ENCODE results near the gene ZHX3. TPM values are rescaled to one million over a fixed set of nuclear protein-coding genes. Genes with fewer than 3 reads are reported as not detected.

The ZHX3 gene
- total and polyA plus RNA-seq, 9 of the 15 experiments (the other 6 are each of a cell fraction or from before 2014, with no cell fraction given) = 0.80 to 14.6 (median 4.9) TPM

DNA sequence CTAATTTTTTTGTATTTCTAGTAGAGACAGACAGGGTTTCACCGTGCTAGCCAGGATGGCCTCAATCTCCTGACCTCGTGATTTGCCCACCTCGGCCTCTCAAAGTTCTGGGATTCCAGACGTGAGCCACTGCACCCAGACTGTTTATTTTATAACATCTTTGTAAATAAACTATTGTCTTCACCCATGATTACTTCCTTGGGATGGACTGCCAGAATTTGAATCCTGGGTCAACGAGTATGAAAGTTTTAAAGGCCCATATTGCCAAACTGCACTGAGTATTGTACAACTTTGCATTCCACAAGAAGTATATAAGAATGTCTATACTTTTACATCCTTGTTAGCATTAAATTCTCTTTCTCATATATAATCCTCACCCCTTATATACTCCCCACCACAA is 38.6 kb downstream of the ZHX3 start (continued):
- TF ChIP-seq, protein P1, sequence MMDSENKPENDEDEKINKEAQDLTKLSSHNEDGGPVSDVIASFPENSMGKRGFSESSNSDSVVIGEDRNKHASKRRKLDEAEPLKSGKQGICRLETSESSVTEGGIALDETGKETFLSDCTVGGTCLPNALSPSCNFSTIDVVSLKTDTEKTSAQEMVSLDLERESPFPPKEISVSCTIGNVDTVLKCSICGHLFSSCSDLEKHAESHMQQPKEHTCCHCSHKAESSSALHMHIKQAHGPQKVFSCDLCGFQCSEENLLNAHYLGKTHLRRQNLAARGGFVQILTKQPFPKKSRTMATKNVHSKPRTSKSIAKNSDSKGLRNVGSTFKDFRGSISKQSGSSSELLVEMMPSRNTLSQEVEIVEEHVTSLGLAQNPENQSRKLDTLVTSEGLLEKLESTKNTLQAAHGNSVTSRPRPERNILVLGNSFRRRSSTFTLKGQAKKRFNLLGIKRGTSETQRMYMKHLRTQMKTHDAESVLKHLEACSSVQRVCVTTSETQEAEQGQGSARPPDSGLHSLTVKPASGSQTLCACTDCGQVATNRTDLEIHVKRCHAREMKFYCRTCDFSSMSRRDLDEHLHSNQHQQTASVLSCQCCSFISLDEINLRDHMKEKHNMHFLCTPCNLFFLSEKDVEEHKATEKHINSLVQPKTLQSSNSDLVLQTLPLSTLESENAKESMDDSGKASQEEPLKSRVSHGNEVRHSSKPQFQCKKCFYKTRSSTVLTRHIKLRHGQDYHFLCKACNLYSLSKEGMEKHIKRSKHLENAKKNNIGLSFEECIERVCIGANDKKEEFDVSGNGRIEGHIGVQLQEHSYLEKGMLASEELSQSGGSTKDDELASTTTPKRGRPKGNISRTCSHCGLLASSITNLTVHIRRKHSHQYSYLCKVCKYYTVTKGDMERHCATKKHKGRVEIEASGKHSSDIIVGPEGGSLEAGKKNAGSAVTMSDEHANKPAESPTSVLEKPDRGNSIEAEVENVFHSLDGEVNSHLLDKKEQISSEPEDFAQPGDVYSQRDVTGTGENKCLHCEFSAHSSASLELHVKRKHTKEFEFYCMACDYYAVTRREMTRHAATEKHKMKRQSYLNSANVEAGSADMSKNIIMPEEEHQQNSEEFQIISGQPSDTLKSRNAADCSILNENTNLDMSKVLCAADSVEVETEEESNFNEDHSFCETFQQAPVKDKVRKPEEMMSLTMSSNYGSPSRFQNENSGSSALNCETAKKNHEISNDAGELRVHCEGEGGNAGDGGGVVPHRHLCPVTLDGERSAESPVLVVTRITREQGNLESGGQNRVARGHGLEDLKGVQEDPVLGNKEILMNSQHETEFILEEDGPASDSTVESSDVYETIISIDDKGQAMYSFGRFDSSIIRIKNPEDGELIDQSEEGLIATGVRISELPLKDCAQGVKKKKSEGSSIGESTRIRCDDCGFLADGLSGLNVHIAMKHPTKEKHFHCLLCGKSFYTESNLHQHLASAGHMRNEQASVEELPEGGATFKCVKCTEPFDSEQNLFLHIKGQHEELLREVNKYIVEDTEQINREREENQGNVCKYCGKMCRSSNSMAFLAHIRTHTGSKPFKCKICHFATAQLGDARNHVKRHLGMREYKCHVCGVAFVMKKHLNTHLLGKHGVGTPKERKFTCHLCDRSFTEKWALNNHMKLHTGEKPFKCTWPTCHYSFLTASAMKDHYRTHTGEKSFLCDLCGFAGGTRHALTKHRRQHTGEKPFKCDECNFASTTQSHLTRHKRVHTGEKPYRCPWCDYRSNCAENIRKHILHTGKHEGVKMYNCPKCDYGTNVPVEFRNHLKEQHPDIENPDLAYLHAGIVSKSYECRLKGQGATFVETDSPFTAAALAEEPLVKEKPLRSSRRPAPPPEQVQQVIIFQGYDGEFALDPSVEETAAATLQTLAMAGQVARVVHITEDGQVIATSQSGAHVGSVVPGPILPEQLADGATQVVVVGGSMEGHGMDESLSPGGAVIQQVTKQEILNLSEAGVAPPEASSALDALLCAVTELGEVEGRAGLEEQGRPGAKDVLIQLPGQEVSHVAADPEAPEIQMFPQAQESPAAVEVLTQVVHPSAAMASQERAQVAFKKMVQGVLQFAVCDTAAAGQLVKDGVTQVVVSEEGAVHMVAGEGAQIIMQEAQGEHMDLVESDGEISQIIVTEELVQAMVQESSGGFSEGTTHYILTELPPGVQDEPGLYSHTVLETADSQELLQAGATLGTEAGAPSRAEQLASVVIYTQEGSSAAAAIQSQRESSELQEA (IDR thresholded peaks at IDR 0.05; ENCODE audit: low read depth) = no peak
- TF ChIP-seq ZNF12 (CRISPR knock-in tag; IDR thresholded peaks at IDR 0.05) (no peak), ZNF764 (CRISPR knock-in tag; IDR thresholded peaks at IDR 0.05; ENCODE audit: low read depth) (no peak), POLR2H (tag; IDR thresholded peaks at IDR 0.05; ENCODE audit: low read depth) (no peak), ZNF263 (CRISPR knock-in tag; IDR thresholded peaks at IDR 0.05; ENCODE audit: borderline replicate concordance) (no peak), KDM2B (CRISPR knock-in tag; IDR thresholded peaks at IDR 0.05) (no peak), ZNF217 (CRISPR knock-in tag; IDR thresholded peaks at IDR 0.05) (no peak)
- TF ChIP-seq, protein P2, sequence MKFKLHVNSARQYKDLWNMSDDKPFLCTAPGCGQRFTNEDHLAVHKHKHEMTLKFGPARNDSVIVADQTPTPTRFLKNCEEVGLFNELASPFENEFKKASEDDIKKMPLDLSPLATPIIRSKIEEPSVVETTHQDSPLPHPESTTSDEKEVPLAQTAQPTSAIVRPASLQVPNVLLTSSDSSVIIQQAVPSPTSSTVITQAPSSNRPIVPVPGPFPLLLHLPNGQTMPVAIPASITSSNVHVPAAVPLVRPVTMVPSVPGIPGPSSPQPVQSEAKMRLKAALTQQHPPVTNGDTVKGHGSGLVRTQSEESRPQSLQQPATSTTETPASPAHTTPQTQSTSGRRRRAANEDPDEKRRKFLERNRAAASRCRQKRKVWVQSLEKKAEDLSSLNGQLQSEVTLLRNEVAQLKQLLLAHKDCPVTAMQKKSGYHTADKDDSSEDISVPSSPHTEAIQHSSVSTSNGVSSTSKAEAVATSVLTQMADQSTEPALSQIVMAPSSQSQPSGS (CRISPR knock-in tag; IDR thresholded peaks at IDR 0.05) = no peak
- TF ChIP-seq, protein P3, sequence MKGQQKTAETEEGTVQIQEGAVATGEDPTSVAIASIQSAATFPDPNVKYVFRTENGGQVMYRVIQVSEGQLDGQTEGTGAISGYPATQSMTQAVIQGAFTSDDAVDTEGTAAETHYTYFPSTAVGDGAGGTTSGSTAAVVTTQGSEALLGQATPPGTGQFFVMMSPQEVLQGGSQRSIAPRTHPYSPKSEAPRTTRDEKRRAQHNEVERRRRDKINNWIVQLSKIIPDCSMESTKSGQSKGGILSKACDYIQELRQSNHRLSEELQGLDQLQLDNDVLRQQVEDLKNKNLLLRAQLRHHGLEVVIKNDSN (CRISPR knock-in tag; IDR thresholded peaks at IDR 0.05) = no peak
- TF ChIP-seq, protein P4, sequence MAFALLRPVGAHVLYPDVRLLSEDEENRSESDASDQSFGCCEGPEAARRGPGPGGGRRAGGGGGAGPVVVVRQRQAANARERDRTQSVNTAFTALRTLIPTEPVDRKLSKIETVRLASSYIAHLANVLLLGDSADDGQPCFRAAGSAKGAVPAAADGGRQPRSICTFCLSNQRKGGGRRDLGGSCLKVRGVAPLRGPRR (CRISPR knock-in tag; IDR thresholded peaks at IDR 0.05) = no peak
